GM12872 (cell line): ENCODE measurements around the gene FBXL13.

Source experiments
- TF ChIP-seq, protein P1 (sequence below): IDR thresholded peaks from 3 replicates; pipeline ENCODE4 v1.5.1; 2011; ENCODE audit warnings: low read depth, mild to moderate bottlenecking, low read length, moderate library complexity; ENCODE audit not compliant: insufficient read depth

Gene FBXL13

DNA sequence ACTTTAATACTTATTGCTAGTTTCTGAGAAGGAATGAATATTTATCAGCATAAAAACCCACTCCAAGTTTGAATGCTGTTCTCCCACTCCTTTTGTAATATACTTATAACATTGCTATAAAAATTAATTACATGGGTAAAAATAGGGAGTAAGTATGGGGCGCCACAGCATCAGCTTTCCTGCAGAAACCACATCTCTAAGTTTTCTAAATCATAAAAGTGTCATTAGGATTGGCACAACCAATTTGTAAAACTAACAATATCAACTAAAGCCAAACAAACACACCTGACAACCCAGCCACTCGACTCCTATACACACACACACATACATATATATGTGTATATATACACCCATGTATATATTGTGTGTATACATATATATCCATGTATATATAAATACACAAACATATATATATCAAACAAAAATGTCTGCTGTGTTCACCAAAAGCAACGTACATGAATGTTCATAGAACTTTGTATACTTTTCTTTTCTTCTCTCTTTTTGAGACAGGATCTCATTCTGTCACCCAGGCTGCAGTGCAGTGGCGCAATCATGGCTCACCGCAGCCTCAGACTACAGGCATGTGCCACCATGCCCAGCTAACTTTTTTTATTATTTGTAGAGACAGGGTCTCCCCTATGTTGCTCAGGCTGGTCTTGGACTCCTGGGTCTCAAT is 176.6 kb downstream of the FBXL13 start:
- TF ChIP-seq, protein P1, sequence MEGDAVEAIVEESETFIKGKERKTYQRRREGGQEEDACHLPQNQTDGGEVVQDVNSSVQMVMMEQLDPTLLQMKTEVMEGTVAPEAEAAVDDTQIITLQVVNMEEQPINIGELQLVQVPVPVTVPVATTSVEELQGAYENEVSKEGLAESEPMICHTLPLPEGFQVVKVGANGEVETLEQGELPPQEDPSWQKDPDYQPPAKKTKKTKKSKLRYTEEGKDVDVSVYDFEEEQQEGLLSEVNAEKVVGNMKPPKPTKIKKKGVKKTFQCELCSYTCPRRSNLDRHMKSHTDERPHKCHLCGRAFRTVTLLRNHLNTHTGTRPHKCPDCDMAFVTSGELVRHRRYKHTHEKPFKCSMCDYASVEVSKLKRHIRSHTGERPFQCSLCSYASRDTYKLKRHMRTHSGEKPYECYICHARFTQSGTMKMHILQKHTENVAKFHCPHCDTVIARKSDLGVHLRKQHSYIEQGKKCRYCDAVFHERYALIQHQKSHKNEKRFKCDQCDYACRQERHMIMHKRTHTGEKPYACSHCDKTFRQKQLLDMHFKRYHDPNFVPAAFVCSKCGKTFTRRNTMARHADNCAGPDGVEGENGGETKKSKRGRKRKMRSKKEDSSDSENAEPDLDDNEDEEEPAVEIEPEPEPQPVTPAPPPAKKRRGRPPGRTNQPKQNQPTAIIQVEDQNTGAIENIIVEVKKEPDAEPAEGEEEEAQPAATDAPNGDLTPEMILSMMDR: no peak

- TF ChIP-seq, protein P1: no peak
Measured at GRCh38 chr7:102897211-102897631, 177.4 kb downstream of the FBXL13 start.

DNA sequence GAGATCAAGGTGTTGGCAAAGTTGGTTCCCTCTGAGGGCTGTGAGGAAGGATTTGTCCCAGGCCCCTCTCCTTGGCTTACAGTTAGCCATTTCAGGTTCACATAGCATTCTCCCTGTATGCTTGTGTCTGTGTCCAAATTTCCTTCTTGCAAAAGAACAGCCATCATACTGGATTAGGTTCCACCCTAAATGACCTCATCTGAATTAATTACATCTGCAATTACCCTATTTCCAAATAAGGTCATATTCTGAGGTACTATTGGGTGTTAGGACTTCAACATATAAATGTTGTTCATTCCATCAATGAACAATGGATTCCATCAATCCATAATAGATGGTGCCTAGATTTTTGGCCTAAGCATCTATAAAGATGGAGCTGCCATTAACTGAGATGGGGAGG is 178.0 kb downstream of the FBXL13 start:
- TF ChIP-seq, protein P1: no peak

- TF ChIP-seq, protein P1: no peak
Measured at GRCh38 chr7:102895602-102896001, 179.0 kb downstream of the FBXL13 start.

DNA sequence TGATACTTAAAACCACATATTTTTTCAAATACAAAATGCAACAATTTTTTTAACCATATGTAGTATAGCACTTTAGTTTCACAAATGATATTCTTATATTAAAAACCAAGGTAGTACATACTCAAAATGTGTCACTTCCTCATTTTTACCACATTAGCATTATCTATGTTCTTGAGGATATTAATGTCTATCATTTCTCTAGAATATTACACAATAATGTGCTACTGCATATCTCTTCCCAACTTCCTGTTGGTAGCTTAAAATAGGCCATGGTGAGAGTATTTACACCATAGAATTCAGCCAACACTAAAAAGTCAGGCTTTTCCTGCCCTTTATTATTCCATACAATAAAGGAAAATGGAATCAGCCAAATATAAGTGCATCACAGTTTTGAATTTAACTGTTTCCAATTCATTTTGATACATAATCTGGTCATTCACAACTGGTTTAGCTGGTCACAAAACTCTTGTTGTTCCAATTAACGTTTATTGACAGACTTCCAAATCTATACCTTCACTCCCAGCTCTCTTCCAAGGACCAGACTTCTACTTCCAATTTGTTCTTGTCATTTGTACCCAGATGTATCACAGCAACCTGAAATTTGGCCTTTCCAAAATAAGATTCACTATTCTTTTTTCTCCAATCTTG is 181.8 kb downstream of the FBXL13 start:
- TF ChIP-seq, protein P1: no peak

DNA sequence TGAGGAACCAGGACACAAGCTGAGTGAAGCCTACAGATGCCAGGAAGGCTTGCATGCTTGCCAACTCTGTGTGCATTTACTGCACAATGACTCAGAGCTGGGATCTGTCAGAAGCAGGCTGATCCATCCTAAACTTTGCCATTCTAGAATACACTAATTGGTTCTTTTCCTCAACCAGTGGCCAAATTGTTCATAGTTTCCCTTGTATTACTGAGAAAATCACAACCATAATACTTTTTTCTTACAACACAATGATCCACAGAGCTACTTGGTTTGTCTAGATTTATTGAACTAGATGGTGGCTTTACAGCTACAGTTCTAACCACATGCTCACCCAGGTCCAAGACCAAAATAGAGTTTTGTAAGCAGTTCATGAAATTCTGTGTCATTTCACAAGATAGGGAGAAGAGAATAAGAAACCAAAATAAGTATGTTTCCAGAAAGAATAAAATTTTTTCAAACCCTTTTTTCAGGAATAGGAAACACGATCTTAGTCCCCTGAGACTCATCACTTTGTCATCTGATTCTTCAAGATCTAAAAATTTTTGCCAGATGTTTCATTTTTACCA is 182.8 kb downstream of the FBXL13 start:
- TF ChIP-seq, protein P1: no peak

DNA sequence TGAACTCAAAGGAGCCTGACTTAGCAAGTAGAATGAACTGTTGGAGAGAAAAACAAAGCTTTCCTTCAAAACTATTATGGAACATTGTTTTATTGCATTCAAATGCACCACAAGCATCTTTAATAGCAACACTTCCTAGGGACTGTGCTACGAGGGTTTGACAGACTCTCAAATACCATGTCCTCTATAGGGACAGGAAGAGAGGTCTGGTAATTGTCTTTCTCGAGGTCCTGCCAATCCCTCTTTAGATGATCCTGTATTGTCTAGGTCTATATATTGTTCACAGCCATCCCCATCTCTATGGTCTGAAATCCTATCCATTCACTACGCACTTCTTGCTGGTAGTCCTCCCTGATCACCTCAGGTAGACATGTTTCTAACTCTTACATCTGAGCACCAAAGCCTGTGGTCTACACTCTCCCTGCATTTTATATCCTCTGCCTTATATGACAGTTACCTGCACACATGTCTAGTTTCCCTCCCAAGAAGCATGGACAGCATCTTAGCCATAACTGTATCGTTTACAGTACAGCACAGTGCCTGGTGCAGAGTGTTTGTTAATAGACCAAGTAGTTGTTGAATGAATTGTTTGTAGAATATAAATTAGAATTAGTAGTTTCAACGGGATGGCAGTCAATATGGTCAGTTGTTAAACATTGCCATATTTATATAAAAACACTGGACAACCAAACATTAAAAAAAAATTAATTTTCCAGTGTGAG is 183.5 kb downstream of the FBXL13 start:
- TF ChIP-seq, protein P1: no peak
